Cardiac fibroblast (primary cell): ENCODE results near the gene PRSS27.

Experiments
- DNase-seq, 2 donors: peaks; one replicate each; pipeline versions ENCODE4 v3.0.0 to v3.0.0-alpha.2; 2010; ENCODE audit warnings: low read depth in 2 of 2
- H3K4me3 ChIP-seq, 2 donors: replicated peaks in 1 of 2; 1 replicate in 1 of 2; 2 replicates in 1 of 2; pipeline ENCODE4 v1.5.1; 2011; ENCODE audit warnings: low read depth in 2 of 2, low read length in 2 of 2, mild to moderate bottlenecking in 2 of 2, moderate library complexity in 1 of 2
- TF ChIP-seq, protein P1 (sequence below): IDR thresholded peaks from one replicate; pipeline ENCODE4 v1.5.1; 2011; ENCODE audit warnings: low read depth, mild to moderate bottlenecking, low read length, inconsistent platforms

The PRSS27 gene

DNA sequence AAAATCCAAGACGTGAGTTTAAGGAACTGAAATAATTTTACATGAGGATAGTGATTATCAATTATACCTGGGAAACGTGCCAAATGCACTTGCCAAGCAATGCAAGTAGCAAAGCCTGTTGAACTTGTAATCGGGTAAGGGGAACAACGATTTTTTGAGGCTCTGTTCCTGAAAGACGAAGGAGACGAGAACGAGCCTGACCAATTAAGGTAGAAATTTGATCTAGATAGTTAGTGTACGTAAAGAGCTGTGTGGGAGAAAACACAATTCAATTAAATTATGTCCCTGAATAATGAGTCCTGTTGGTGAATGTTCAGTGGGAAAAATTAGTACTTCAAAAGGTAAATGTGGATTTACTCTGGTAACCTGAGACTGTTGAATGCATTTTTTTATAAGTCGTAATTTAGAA is 55.4 kb downstream of the PRSS27 start:
- TF ChIP-seq, protein P1, sequence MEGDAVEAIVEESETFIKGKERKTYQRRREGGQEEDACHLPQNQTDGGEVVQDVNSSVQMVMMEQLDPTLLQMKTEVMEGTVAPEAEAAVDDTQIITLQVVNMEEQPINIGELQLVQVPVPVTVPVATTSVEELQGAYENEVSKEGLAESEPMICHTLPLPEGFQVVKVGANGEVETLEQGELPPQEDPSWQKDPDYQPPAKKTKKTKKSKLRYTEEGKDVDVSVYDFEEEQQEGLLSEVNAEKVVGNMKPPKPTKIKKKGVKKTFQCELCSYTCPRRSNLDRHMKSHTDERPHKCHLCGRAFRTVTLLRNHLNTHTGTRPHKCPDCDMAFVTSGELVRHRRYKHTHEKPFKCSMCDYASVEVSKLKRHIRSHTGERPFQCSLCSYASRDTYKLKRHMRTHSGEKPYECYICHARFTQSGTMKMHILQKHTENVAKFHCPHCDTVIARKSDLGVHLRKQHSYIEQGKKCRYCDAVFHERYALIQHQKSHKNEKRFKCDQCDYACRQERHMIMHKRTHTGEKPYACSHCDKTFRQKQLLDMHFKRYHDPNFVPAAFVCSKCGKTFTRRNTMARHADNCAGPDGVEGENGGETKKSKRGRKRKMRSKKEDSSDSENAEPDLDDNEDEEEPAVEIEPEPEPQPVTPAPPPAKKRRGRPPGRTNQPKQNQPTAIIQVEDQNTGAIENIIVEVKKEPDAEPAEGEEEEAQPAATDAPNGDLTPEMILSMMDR = no peak
- H3K4me3 ChIP-seq = no peak overlapping the region
- no peak for DNase-seq

DNA sequence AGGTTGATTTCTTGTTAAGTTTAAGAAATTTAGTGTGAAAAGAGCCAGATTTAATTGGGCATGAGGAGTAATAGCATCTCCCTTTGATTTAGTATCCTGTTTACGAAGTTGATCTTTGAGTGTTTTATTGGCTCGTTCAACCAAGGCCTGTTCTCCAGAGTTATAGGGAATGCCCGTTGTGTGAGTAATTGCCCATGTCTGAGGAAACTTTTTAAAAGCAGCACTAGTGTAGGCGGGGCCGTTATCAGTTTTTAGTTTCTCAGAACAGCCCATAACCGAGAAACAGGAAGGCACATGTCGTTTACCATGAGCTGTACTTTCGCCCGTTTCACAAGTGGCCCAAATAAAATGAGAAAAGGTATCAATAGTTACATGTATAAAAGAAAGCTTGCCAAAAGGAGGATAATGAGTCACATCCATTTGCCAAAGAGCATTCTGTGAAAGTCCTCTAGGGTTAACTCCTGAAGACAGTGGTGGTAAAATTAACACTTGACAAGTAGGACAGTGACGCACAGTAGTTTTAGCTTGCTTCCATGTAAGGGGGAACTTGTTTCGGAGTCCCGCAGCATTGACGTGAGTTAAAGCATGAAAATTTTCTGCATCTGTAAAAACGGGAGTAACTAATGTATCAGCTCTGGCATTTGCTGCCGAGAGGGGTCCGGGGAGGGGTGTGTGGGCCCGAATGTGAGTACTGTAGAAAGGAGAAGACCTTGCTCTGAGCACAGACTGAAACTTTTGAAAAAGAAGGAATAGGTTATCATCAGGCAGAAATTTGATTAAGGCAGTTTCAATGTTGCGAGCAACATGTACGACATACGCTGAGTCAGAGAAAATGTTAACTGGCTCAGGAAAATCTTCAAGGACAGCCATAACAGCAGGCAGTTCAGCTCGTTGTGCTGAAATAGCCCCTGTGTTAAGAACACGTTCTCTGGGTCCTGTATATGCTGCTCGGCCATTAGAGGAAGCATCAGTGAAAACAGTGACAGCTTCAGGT is 56.2 kb downstream of the PRSS27 start:
- TF ChIP-seq, protein P1 = no peak
- peak; percentile 31 to 46 for DNase-seq
- no peak overlapping the region for H3K4me3 ChIP-seq
